ENCODE data around the gene CDX2. TPM values are rescaled to one million over a fixed set of nuclear protein-coding genes. Genes with fewer than 3 reads are reported as not detected.

The CDX2 gene
- total and polyA plus RNA-seq, 4 donors = not detected

- peaks cover 6 to 39% (median 30%) of the 10 kb centered on the region in 4 donors for H3K4me1 ChIP-seq (ENCODE audit: control insufficient read depth in 4 of 4, insufficient read depth in 4 of 4, low read length in 3 of 4)
- no peak overlapping the region for H3K27ac ChIP-seq (ENCODE audit: low read depth in 1 of 2, low read length in 2 of 2)
- no peak for DNase-seq (ENCODE audit: low spot score)
- H3K36me3 ChIP-seq (ENCODE audit: control insufficient read depth in 4 of 4, insufficient read depth in 3 of 4, low read depth in 1 of 4, low read length in 3 of 4) = no peaks in the 10 kb centered on the region
- 8% methylated on average over 54 of the region's 54 CpGs for WGBS
- H3K27me3 ChIP-seq (ENCODE audit: control insufficient read depth in 4 of 4, insufficient read depth in 4 of 4, low read length in 3 of 4) = peaks cover 14 to 37% (median 26%) of the 10 kb centered on the region in 4 donors
- TF ChIP-seq, protein P1, sequence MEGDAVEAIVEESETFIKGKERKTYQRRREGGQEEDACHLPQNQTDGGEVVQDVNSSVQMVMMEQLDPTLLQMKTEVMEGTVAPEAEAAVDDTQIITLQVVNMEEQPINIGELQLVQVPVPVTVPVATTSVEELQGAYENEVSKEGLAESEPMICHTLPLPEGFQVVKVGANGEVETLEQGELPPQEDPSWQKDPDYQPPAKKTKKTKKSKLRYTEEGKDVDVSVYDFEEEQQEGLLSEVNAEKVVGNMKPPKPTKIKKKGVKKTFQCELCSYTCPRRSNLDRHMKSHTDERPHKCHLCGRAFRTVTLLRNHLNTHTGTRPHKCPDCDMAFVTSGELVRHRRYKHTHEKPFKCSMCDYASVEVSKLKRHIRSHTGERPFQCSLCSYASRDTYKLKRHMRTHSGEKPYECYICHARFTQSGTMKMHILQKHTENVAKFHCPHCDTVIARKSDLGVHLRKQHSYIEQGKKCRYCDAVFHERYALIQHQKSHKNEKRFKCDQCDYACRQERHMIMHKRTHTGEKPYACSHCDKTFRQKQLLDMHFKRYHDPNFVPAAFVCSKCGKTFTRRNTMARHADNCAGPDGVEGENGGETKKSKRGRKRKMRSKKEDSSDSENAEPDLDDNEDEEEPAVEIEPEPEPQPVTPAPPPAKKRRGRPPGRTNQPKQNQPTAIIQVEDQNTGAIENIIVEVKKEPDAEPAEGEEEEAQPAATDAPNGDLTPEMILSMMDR (IDR thresholded peaks at IDR 0.05; ENCODE audit: low read depth, low read length, missing input control) = no peak
- TF ChIP-seq EGR1 (IDR thresholded peaks at IDR 0.05; ENCODE audit: low read depth in 2 of 2) (no peak), HNF4A (conservative IDR thresholded peaks at IDR 0.05) (peak in 1 of 2 donors; percentile 34), FOXA2 (IDR thresholded peaks at IDR 0.05) (no peak), SP1 (IDR thresholded peaks at IDR 0.05) (no peak)
- H3K9ac ChIP-seq (ENCODE audit: low read depth in 1 of 2, low read length in 2 of 2) = no peak overlapping the region
- peak overlapping the region in 1 of 3 donors; percentile 12 for H3K4me3 ChIP-seq (ENCODE audit: low read depth in 1 of 3, low read length in 3 of 3)
- no peaks in the 10 kb centered on the region for H3K9me3 ChIP-seq (ENCODE audit: control insufficient read depth in 4 of 4, low read length in 3 of 4)
Observed at GRCh38 chr13:27980280-27980998, 11.3 kb upstream of the CDX2 start.

- H3K27me3 ChIP-seq (ENCODE audit: control insufficient read depth in 4 of 4, insufficient read depth in 4 of 4, low read length in 3 of 4) = peaks cover 16 to 37% (median 28%) of the 10 kb centered on the region in 4 donors
- H3K36me3 ChIP-seq (ENCODE audit: control insufficient read depth in 4 of 4, insufficient read depth in 3 of 4, low read depth in 1 of 4, low read length in 3 of 4) = no peaks in the 10 kb centered on the region
- peak overlapping the region in 1 of 3 donors; percentile 24 for H3K4me3 ChIP-seq (ENCODE audit: low read depth in 1 of 3, low read length in 3 of 3)
- no peaks in the 10 kb centered on the region for H3K9me3 ChIP-seq (ENCODE audit: control insufficient read depth in 4 of 4, low read length in 3 of 4)
- no peak overlapping the region for H3K27ac ChIP-seq (ENCODE audit: low read depth in 1 of 2, low read length in 2 of 2)
- H3K9ac ChIP-seq (ENCODE audit: low read depth in 1 of 2, low read length in 2 of 2) = no peak overlapping the region
- TF ChIP-seq ZBTB33 (IDR thresholded peaks at IDR 0.05) = no peak
- peaks cover 6 to 41% (median 32%) of the 10 kb centered on the region in 4 donors for H3K4me1 ChIP-seq (ENCODE audit: control insufficient read depth in 4 of 4, insufficient read depth in 4 of 4, low read length in 3 of 4)
- WGBS = 8% methylated on average over 15 of the region's 15 CpGs
- DNase-seq (ENCODE audit: low spot score) = no peak
Observed at GRCh38 chr13:27979765-27980279, 10.7 kb upstream of the CDX2 start.

DNA sequence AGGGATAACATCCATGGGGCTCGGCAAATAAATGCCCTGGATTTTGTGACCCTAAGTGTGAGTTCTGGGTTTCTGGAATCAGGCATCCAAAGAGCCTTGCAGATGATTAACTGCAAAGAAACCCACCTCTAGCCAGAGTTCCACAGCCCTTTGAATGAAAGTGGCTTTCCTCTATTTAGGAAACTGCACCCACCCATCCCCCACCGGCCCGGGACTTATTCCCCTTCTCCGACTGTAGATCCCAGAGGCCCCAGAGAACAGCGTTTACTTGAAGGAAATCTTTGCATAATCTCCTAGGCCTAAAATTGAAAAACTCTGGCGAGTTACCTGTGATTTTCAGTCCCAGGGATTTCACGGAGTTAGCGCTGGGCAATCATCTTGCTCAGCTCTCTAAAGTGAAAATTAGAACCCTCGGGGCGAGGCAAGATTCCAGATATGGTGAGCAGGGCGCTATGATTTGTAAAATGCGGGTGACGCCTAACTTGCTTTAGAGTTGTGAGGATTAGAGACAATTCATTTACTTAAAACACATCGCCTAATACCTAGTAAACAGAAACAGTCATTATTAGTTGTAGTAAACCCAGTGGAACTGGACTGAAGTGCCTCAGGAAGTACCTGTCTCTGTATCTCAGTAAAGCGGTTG lies 10.0 kb upstream of the CDX2 start:
- 12% methylated on average over 15 of the region's 15 CpGs for WGBS
- TF ChIP-seq FOXA1 (IDR thresholded peaks at IDR 0.05) = no peak
- no peak for TF ChIP-seq ZBTB33 (IDR thresholded peaks at IDR 0.05)
- no peak for TF ChIP-seq HNF4A (conservative IDR thresholded peaks at IDR 0.05)
- TF ChIP-seq FOXA2 (IDR thresholded peaks at IDR 0.05) = no peak
- TF ChIP-seq YY1 (IDR thresholded peaks at IDR 0.05) = no peak
- TF ChIP-seq SP1 (IDR thresholded peaks at IDR 0.05) = no peak
- TF ChIP-seq, protein P2, sequence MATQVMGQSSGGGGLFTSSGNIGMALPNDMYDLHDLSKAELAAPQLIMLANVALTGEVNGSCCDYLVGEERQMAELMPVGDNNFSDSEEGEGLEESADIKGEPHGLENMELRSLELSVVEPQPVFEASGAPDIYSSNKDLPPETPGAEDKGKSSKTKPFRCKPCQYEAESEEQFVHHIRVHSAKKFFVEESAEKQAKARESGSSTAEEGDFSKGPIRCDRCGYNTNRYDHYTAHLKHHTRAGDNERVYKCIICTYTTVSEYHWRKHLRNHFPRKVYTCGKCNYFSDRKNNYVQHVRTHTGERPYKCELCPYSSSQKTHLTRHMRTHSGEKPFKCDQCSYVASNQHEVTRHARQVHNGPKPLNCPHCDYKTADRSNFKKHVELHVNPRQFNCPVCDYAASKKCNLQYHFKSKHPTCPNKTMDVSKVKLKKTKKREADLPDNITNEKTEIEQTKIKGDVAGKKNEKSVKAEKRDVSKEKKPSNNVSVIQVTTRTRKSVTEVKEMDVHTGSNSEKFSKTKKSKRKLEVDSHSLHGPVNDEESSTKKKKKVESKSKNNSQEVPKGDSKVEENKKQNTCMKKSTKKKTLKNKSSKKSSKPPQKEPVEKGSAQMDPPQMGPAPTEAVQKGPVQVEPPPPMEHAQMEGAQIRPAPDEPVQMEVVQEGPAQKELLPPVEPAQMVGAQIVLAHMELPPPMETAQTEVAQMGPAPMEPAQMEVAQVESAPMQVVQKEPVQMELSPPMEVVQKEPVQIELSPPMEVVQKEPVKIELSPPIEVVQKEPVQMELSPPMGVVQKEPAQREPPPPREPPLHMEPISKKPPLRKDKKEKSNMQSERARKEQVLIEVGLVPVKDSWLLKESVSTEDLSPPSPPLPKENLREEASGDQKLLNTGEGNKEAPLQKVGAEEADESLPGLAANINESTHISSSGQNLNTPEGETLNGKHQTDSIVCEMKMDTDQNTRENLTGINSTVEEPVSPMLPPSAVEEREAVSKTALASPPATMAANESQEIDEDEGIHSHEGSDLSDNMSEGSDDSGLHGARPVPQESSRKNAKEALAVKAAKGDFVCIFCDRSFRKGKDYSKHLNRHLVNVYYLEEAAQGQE (IDR thresholded peaks at IDR 0.05) = no peak
- no peak for TF ChIP-seq NR2F2 (IDR thresholded peaks at IDR 0.05)
- no peak for TF ChIP-seq MAX (IDR thresholded peaks at IDR 0.05)
- TF ChIP-seq RXRA (IDR thresholded peaks at IDR 0.05) = no peak
- TF ChIP-seq HNF4G (IDR thresholded peaks at IDR 0.05) = no peak
- Histone ChIP-seq H3K9ac (ENCODE audit: low read depth in 1 of 2, low read length in 2 of 2) (no peak overlapping the region), H3K4me1 (ENCODE audit: control insufficient read depth in 4 of 4, insufficient read depth in 4 of 4, low read length in 3 of 4) (peaks cover 6 to 41% (median 32%) of the 10 kb centered on the region in 4 donors), H3K4me3 (ENCODE audit: low read depth in 1 of 3, low read length in 3 of 3) (no peak overlapping the region), H3K36me3 (ENCODE audit: control insufficient read depth in 4 of 4, insufficient read depth in 3 of 4, low read depth in 1 of 4, low read length in 3 of 4) (no peaks in the 10 kb centered on the region), H3K27me3 (ENCODE audit: control insufficient read depth in 4 of 4, insufficient read depth in 4 of 4, low read length in 3 of 4) (peaks cover 16 to 43% (median 28%) of the 10 kb centered on the region in 4 donors), H3K27ac (ENCODE audit: low read depth in 1 of 2, low read length in 2 of 2) (no peak overlapping the region), H3K9me3 (ENCODE audit: control insufficient read depth in 4 of 4, low read length in 3 of 4) (no peaks in the 10 kb centered on the region)
- DNase-seq (ENCODE audit: low spot score) = no peak
